Activated CD8-positive, alpha-beta memory T cell treated with anti-CD3 and anti-CD28 coated beads for 24 hours (primary cell): Measurements from ENCODE around the gene DOK1.
A peak's percentile ranks its signal among the peaks of the same experiment; 100 is the strongest.

Experiments
- DNase-seq: peaks from one replicate; pipeline ENCODE4 v3.0.0-alpha.2; 2020

DOK1 gene

DNA sequence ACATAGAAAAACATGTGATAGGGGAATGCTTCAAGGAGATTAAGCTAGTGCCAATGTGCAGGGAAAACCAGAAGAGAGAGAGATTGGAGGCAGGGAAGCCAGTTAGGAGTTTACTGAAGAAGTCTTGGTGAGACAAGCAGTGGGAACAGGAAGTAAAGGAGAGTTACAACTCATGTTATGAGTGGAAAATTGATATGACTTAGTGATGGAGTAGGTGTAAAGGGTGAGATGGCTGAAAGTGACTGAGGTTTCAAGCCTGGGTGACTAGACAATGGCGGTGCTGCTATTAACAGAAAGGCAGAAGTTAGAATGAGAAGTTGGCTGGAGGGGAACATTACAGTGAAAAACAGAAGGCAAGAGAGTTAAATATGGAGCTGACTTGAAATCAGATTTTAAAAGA lies 16.5 kb downstream of the DOK1 start:
- no peak for DNase-seq

DNA sequence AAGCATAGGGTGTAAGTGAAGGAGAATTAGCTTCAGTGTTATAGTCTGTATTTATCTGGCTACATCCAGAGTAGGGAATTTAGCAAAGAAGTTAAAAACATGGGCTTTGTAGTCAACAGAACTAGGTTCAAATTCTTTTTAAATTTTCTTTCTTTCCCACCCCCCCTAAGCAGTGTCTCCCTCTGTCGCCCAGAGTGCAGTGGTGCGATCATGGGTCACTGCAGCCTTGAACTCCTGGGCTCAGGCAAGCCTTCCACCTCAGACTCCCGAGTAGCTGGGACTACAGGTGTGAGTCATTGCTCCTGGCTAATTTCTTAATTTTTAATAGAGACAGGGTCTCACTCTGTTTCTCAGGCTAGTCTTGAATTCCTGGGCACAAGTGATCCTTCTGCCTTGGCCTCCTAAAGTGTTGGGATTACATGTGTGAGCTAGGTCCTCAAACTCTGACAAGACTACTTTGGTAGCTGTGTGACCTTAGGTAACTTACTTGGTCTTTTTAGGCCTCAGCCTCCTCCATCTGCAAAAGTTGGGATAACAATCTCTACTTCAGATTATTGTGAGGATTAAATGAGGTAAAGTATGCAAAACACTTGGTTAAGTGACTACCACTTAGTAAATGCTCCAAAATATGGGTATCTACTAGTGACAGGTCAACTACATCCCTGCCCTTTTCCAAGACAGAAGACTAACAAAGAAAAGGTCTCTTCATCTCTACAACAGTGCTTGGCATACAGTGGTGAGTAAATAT lies 17.8 kb downstream of the DOK1 start:
- DNase-seq = no peak

DNA sequence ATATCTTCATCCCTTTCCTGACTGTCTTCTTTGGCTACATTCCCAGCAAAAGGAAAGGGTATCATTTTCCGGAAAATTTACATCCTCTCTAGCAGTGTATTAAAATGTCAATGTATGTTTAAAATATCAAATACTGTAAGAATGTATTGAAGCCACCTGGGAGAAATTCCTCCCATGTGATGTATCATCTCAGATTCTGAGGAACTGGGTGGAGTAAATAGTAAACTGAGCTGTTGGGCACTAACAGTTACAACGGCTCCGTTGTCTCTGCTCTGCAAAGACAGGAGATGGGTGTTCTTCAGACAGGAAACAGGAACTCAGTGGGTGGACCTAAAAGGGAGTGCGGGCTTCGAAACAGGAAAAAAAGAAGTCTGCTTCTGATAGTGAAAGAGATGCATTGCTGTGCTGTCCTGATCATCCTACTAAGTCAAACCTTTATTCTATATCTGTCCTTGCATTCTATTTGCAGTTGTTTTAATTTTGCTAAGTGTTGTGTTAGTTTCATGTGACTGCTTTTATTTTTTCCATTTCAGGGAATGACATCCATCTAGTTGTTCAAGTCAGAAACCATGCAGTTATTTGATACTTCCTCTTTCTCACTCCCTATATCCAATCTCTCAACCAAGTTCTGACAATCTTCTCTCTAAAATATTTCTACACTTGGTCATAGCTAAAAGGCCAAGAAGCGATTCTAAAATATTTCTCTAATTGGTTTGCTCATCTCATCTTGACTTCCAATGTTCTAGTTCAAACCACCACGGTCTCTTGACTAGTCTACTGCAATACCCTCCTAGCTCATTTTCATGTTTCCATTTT lies 19.4 kb downstream of the DOK1 start:
- DNase-seq = no peak

DNA sequence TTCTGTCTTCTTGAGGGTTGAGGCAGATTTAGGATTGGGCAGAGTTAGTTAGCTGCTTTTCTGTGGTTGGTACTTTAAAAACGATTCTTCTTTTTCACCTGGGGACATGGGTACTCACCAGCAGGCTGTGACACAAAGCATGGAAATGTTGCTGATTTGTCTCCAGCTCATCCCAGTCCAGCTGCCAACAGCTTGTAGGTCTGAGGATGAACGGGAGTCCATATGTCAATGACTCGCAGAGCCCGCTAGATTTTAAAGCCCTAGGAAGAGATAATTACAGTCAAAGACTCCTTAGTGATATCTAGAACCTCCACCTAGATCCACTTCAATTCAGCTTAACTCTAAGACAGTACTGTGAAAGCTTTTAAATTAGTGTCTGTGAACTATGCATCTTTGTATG lies 20.8 kb downstream of the DOK1 start:
- DNase-seq = no peak

DNA sequence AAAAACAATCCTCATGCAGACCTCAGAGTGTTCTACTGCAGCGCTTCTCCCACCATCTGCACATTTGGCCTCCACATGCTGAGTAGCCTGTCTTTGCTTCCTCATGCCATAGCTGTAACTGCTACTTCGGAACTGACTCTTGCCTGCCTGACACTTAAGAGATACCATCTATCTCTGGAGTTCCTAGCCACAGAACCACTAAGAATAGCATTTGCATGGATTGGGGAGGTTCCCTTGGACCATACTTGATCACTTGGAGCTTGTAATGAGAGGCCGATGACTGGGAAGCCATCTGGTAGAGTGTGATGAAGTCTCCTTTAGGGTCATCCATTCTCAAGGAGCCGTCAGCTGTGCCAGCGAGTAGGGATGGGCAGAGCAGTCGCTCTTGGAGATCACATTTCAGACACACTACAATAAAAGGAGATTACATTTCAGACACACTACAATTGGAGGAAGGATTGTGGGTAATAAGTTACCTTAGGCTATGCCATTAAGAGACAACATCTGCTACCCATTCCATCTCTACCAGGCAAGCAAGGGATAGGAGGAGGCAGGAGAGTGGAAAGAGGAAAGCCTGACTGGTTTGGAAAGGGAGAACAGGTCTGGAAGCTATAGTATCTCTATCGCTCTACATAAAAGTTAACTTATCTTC lies 21.8 kb downstream of the DOK1 start:
- no peak for DNase-seq

DNA sequence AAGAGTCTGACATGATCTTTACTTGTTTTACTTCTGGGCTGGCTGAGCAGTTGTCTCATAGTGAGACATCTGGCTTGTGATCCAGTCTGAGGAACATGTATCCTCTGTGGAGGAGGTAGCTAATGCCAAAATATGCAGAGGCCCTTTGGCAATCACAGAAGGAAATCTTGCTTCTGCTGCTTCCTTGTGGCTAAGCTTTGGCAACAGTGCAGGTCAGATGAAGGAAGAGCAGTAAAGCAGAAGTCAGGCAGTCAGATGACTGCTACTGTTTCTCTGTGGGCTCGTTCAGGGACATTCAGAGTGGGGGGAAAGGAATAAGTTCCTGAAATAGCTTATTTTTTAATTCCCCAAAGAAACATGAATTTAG lies 22.3 kb downstream of the DOK1 start:
- no peak for DNase-seq

DNA sequence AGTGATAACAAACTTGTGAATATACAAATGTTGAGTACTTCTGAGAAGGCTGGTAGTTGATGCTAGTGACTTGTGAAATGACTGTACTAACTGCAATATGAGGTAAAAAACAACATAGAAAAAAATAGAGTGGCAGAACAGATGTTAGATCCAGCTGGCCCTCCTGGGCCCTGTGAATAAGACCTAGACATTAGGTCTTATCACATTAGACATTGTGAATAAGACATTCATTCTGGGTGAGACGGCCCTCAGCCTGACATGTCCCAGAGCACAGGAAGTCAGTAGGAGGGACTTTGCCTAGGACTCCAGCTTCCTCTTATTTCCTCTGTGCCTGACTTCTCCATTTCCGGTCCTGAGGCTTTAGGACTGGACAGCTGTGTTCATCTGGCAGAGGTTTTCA lies 22.9 kb downstream of the DOK1 start:
- no peak for DNase-seq

DNA sequence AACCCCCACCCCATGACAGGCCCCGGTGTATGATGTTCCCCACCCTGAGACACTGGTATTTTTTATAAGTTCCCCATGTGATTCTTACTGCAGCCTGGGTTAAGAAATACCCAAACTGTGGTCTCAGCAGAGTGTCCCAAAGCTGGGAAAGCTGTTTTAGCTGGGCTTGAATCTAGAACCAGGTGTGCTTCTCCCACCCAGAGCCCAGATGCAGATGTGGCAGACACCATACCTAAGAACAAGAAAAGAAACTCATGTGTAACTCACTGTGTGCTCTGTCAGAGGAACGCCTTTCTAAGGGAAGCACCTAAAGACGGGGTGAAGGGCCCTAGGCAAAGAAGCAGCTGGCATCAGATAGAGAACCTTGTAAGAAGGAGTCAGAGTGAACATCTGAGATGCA lies 23.9 kb downstream of the DOK1 start:
- DNase-seq = no peak

DNA sequence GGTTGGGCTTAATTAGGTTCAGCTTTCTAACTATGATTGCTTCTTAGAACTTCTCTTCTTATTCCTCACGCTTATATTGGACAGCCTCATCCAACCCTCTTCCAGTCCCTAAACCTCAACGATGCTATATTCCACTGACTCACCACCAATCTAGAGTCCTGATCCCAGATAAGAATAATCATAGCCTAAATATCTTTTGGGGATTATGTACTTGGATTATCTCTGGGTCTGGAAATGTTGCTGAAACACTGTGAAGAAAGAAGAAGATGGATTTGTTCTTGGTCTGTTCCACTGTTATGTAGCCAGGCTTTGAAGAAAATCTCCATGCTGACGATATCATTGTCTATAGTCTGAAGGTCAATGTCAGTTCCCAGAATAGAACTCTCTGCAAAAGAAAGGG lies 26.9 kb downstream of the DOK1 start:
- DNase-seq = no peak

DNA sequence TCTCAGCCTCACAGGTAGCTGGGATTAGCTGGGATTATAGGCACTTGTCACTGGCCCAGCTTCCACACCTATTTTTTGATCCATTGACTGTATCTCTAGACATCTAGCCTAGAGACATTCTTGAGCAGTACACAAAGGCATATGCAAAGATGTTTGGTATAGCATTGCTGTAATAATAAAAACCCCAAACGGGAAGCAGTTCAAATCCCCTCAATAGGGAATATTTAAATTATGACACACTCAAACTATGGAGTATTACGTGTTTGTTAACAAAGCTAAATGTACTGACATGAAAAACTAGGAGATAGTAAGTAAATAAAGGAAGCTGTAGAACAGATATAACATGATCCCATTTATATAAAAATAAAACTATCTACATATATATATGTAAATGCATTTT lies 27.7 kb downstream of the DOK1 start:
- DNase-seq = no peak

DNA sequence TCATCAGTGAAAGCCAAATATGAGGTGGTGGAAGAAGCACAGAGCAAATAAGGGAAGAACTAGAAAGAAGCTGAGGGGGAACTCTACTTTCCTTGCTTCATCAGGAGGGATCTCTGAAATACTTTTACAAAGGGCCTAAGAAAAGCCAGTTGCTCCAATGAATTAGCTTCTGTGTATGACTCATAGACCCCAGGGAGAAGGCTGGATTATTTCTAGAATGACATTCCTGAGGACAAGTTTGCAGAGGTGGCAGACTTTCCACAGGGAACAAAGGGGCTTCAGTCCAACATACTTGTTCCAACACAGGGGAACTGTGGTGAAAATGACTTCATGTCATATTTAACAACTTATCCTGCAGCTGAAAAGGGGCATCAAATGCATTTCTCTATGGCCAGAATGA lies 29.0 kb downstream of the DOK1 start:
- DNase-seq = no peak

DNA sequence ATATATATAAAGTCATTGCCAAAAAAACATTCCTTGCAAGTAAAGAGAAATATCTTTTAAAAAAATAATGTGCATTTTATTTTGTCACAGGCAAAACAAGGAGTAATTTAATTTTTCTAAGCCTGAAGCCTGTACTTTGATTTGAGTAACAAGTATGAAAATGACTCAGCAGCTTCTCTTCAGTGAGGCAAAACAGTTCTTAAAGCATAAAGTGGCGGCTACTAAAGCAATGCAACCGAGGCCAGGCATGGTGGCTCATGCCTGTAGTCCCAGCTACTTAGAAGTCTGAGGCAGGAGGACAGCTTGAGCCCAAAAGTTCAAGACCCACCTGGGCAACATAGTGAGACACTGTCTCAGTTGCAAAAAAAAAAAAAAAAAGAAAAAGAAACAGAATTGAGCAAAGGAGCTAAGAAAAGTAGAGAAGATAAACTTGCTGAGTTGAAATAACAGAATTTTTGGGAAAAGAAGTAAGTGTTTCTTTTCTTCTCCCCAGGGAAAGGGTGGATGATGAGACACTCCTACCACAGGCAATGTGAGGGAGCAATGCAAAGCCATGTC lies 29.6 kb downstream of the DOK1 start:
- DNase-seq = no peak

DNA sequence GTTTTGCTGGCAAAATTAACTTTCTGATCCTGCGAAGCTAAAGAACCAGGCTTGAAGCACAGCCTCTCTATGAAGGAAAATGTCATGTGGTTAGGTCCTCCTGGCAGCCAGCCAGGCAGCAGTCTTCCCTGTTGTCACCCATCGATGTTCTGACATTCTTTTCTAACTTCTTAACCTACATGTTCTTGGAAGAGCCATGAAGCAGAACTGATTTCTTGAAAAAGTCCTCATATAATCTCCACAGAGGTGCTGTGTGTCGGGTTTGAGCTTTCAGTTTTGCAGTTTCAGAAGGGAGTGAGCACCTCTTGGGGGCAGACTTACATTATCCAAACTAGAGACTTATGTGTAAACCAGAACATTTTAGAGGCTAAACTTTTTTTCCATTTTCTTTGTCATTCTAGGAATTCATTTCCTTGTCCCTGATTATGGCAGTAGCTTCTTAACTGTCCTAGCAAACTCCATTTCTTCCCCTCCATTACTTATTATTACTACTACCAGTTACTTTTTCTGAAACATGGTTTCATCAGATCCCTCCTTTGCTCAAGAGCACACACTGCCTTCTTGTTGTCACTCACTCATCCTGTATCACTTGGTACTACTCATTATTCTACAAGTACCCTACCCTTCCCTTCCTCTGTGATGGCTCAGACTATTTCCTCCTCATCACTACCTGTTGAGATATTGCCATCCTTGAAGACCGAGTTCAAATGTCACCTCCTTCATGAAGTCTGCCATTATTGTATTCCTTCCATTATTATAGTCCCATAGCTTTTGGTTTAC lies 31.1 kb downstream of the DOK1 start:
- no peak for DNase-seq

DNA sequence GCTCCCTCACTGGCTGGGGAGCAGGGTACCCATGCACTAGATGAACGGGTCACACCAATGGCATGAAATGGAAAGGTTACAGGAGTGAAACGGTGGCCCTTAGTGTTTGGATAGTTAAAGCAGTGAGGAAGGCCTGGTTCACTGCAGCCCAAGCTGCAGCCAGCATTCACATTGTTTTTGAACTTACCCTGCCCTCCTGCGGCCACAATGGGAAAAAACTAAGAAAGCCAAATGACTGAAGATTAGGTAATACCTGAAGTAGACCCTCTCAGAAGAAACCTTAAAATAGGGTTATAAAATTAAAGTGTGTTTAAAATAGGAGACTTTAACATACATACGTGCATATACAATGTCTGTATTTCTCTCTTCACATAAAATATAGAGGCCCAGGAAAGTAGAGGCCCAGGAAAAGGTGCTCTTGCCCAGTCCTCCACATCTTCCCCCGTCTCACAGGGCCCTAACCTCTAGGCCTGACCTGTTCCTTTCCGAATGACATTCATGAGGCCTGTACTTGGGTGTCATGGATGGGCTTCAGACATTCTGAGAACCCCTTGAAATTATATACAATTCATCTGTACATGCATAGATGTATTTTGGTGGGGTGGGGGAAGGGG lies 33.3 kb downstream of the DOK1 start:
- peak; percentile 77 for DNase-seq

DNA sequence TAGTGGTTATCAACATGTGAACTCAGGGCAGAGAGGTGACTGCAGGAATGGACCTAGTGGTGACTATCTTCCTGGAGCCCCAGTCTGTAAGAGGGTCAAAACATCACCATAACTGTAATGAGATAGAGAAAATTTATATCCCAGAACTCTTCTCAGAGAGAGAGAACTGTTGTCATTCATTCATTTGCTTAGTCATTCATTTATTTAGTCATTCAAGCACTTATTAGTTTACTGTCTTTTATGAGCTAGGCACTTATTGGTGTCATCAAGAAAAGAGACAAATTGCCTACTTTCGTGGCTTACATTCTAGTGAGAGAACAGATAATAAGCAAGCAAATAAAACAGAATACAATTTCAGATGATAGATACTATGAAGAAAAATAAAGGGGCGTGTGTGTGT lies 34.1 kb downstream of the DOK1 start:
- no peak for DNase-seq

DNA sequence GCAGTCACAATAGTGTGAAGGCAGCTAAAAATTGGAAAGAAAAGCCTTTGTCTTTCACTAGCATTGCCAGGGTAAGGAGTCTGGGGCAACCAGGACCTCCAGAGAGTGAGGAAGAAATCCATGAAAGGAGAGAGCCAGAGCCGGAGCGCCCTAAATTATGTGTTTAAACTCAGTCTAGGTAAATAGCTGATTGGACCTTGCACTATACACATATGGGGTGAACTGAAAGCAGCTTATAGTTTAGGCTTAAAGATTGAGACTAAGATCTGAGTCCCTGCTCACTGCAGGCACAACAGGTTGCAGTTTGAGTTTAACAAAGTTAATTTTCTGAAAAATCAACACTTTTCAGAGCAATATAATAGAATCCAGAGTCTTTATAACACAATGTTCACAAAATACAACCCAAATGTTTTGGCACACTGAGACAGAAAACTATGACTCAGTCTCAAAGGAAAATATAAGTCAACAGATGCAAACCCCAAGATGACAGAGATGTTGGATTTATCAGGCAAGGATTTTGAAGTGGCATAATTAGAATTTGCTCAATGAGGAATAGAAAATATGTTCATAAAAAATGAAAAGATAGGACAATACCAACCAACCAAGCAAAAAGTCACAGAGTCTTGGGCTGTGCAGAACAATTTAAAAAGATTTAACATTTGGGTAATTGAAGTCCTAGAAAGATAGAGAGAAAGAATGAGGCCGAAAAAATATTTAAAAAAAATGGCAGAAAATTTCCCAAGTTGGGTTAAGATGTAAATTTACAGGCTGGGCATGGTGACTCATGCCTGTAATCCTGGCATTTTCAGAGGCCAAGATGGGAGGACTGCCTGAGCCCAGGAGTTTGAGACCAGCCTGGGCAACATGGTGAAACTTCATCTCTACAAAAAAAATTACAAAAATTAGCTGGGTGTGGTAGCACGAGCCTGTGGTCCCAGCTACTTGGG lies 39.6 kb downstream of the DOK1 start:
- no peak for DNase-seq

DNA sequence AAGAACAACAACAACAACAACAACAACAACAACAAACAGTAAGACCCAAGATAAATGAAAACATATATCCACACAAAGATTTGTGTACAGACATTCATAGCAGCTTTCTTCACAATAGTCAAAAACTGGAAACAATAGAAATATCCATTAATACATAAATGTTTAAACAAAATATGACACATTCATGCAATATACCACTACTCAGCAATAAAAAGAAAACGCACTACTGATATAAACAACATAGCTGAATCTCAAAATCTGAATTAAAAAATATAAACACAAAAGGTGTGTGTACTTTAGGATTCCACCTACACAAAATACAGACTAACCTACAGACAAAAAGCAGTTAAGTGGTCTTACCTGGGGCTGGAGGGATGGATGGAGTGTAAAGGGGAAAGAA lies 42.1 kb downstream of the DOK1 start:
- DNase-seq = no peak

DNA sequence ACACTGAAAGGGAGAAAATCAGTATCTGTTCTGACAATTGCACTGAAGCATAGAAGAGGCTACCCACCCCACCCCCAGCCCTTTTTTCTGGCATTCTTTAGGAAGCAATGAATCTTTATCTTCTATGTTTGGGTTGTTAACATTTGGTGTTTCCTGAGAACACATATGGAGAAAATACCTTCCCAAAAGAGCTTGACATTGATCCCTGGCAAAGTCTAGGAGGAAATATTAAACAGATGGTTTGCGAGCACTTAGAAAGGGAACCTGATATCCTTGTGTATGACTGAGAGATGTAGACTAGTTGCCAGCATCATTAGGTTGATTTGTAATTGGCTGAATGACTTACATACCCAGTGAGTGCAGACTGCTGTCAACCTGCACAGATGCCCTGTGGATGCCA lies 42.9 kb downstream of the DOK1 start:
- no peak for DNase-seq

DNA sequence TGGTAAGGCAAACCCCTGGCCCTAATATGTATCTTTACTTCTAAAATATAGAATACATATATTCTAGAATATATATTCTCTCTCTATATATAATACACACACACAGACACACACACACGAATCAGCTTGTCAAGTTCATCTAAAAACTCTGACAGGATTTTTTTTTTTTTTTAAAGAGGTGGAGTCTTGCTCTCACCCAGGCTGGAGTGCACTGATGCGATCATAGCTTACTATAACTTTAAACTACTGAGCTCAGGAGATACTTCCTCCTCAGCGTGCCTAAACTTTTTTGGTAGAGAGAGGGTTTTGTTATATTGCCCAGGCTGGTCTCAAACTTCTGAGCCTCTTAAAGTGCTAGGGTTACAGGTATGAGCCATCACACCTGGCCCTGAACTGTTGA lies 45.2 kb downstream of the DOK1 start:
- DNase-seq = no peak

DNA sequence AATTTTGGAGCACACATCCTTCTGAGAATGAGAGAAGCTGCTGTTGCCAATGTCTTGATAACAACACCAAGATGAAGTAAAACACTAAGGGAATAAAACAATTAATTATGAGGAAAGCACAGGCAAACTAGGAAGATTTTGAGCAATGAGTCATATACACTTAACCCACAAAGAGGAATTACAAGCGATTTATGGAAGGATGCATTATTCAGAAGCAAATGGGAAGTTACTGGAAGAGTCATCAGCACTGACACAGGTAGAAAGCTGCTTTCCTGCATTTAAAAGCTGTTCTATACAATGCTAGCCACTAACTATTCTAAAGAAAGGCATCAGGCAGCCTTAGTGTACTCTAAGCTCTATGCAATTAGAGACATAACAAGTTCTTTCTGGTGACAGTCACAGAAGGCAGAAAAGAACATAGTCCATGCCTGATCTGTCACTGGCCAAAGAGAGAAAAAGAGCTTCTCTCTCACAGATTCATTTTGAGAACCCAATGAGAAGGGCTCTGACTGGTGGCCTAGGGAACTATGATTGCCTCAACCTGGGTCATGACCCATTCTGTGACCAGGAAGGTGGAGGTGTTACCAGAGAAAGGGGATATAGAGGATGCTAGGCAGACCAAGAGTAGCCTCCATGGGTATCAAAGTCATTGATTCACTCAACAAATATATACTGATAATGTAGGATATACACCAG lies 48.2 kb downstream of the DOK1 start:
- DNase-seq = no peak
